ENCODE measurements around the gene OR10H3. TPM values are rescaled to one million over a fixed set of nuclear protein-coding genes. Genes with fewer than 3 reads are reported as not detected.
"Not testable (repeated sequence)": the region's sequence is repeated elsewhere in the genome, so short reads cannot be mapped to it uniquely, and the experiment has no call there.

The OR10H3 gene
- total RNA-seq, 1 donor from 2014 or later, result not detected

- DNase-seq (ENCODE audit: extremely low read depth, low read depth, low spot score), result no peak
Observed at GRCh38 chr19:15776991-15777970, 39.5 kb downstream of the OR10H3 start.

- no peak for DNase-seq (ENCODE audit: extremely low read depth, low read depth, low spot score)
Observed at GRCh38 chr19:15779756-15780476, 42.1 kb downstream of the OR10H3 start.

- no peak for DNase-seq (ENCODE audit: extremely low read depth, low read depth, low spot score)
Observed at GRCh38 chr19:15780610-15781418, 43.0 kb downstream of the OR10H3 start.

GRCh38 chr19:15781661-15782060, 43.9 kb downstream of the OR10H3 start:
- no peak for DNase-seq (ENCODE audit: extremely low read depth, low read depth, low spot score)

- no peak for DNase-seq (ENCODE audit: extremely low read depth, low read depth, low spot score)
Observed at GRCh38 chr19:15782211-15782610, 44.4 kb downstream of the OR10H3 start.

- not testable (repeated sequence) for DNase-seq (ENCODE audit: extremely low read depth, low read depth, low spot score)
Observed at GRCh38 chr19:15782896-15783295, 45.1 kb downstream of the OR10H3 start.

- no peak for DNase-seq (ENCODE audit: extremely low read depth, low read depth, low spot score)
Observed at GRCh38 chr19:15787611-15788155, 49.9 kb downstream of the OR10H3 start, which contains the start of gene OR10H5. Gene OR10H5 (plus strand): TSS chr19:15787661. CDS start chr19:15794049, 6,388 bp downstream.

GRCh38 chr19:15788594-15789270, 50.9 kb downstream of the OR10H3 start:
- DNase-seq (ENCODE audit: extremely low read depth, low read depth, low spot score), result no peak

- DNase-seq (ENCODE audit: extremely low read depth, low read depth, low spot score), result no peak
Observed at GRCh38 chr19:15790096-15790495, 52.3 kb downstream of the OR10H3 start.

Other genes starting within 250 kb of the OR10H3 start
- gene CYP4F22, start 229.5 kb upstream of the OR10H3 start, total RNA-seq, result 0.06 TPM in 1 of 2 replicates, not detected in the other
- gene CYP4F8, start 122.8 kb upstream of the OR10H3 start, total RNA-seq, result not detected in 2 replicates
- not detected in 2 replicates for gene CYP4F3, start 97.1 kb upstream of the OR10H3 start, total RNA-seq
- not detected in 2 replicates for gene CYP4F12, start 64.9 kb upstream of the OR10H3 start, total RNA-seq
- not detected in 2 replicates for gene OR10H2, start 10.0 kb upstream of the OR10H3 start, total RNA-seq
- not detected in 2 replicates for gene OR10H5, start 49.7 kb downstream of the OR10H3 start, total RNA-seq
- not detected in 2 replicates for gene OR10H1, start 77.7 kb downstream of the OR10H3 start, total RNA-seq
- gene CYP4F2, start 160.1 kb downstream of the OR10H3 start, total RNA-seq, result not detected in 2 replicates
- gene CYP4F11, start 196.5 kb downstream of the OR10H3 start, total RNA-seq, result not detected in 2 replicates
- gene OR10H4, start 211.0 kb downstream of the OR10H3 start, total RNA-seq, result not detected in 2 replicates

Measured in glomerular endothelial cell (primary cell).